Nephron (organoid): ENCODE results near the gene GTPBP4.

Experiments used
- H3K27ac Mint-ChIP-seq, 3 experiments: 2 replicates each; pipeline ENCODE4 v1.8.0; 2020; ENCODE audit warnings: mixed read lengths in 3 of 3, mild to moderate bottlenecking in 2 of 3, moderate library complexity in 1 of 3
- H3K27me3 Mint-ChIP-seq: 2 replicates; pipeline ENCODE4 v1.8.0; 2021; ENCODE audit warnings: low read depth, mild to moderate bottlenecking, moderate library complexity, mixed read lengths
- H3K36me3 Mint-ChIP-seq: 2 replicates; pipeline ENCODE4 v1.8.0; 2020; ENCODE audit warnings: low read depth, mixed read lengths
- H3K4me1 Mint-ChIP-seq: 2 replicates; pipeline ENCODE4 v1.8.0; 2020; ENCODE audit warnings: mixed read lengths
- H3K4me3 Mint-ChIP-seq, 3 experiments: 2 replicates each; pipeline ENCODE4 v1.8.0; 2020; ENCODE audit warnings: mild to moderate bottlenecking in 3 of 3, mixed read lengths in 3 of 3, moderate library complexity in 2 of 3
- H3K9me3 Mint-ChIP-seq: 2 replicates; pipeline ENCODE4 v1.8.0; 2020; ENCODE audit warnings: mixed read lengths
- TF ChIP-seq, protein P1 (sequence below), 3 experiments: fragments of 200-600 bp; sonication (generic); IDR thresholded peaks; one replicate each; pipeline ENCODE4 v1.5.0; 2021; ENCODE audit warnings: antibody characterized with exemption in 3 of 3; ENCODE audit not compliant: unreplicated experiment in 3 of 3

Gene GTPBP4

DNA sequence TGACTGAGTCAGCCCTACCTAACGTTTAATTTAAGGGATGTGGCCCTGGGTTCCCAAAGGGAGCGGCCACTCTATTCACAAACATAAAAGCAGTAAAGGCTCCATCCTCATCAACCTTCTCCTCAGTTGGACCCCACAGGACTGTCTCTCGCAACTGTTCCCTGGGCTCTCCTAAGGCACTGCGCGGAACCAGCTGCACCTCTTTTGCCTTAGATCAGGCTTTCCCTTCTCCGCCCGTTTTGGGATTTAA is 689 bp upstream of the GTPBP4 start:
- peaks cover 1% of the 10 kb centered on the region for H3K9me3 Mint-ChIP-seq
- no peaks in the 10 kb centered on the region for H3K27me3 Mint-ChIP-seq
- H3K4me3 Mint-ChIP-seq, result peak overlapping the region; percentile 97 to 100 (median 100)
- H3K27ac Mint-ChIP-seq, result peak overlapping the region; percentile 91 to 98 (median 98)
- peaks cover 31% of the 10 kb centered on the region for H3K4me1 Mint-ChIP-seq
- peaks cover 17% of the 10 kb centered on the region for H3K36me3 Mint-ChIP-seq
- TF ChIP-seq, protein P1, sequence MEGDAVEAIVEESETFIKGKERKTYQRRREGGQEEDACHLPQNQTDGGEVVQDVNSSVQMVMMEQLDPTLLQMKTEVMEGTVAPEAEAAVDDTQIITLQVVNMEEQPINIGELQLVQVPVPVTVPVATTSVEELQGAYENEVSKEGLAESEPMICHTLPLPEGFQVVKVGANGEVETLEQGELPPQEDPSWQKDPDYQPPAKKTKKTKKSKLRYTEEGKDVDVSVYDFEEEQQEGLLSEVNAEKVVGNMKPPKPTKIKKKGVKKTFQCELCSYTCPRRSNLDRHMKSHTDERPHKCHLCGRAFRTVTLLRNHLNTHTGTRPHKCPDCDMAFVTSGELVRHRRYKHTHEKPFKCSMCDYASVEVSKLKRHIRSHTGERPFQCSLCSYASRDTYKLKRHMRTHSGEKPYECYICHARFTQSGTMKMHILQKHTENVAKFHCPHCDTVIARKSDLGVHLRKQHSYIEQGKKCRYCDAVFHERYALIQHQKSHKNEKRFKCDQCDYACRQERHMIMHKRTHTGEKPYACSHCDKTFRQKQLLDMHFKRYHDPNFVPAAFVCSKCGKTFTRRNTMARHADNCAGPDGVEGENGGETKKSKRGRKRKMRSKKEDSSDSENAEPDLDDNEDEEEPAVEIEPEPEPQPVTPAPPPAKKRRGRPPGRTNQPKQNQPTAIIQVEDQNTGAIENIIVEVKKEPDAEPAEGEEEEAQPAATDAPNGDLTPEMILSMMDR (IDR thresholded peaks at IDR 0.05; ENCODE audit: unreplicated experiment in 3 of 3), result no peak

DNA sequence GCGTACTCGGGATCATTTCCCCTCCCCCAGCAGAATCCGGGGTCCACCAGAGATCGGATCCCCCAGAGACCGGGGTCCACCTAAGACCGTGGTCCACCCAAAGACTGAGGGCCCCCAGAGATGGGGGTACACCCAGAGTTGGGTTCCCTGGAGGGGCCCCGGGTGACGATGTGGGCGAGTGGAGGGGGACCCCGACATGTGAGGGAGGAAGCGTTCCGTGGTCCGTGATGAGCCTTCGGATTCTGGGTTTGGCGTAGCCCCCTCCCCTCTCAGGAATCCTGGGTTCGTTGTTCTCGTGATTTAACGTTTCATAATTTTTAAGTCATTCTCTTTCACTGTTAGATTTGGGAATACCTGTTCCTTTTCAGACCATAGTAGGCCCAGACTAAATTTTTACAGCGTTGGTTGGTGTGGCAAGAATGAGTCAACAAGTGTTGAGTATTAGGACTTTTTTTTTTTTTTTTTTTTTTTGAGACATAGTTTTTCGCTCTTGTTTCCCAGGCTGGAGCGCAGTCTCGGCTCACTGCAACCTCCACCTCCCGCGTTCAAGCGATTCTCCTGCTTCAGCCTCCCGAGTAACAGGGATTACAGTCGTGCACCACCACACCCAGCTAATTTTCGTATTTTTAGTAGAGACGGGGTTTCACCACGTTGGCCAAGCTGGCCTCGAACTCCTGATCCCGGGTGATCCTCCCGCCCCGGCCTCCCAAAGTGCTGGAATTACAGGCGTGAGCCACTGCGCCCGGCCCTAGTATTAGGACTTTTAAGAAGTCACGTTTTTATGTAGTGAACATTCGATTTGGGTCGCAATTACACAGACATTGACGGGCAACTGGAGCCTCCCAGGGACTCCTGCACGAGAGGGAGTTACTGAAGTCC is 672 bp downstream of the GTPBP4 start:
- Mint-ChIP-seq H3K4me3 (peak overlapping the region; percentile 97 to 100 (median 100)), H3K27me3 (no peaks in the 10 kb centered on the region), H3K27ac (peak overlapping the region in 2 of 3 experiments; percentile 74 to 98), H3K9me3 (no peaks in the 10 kb centered on the region), H3K36me3 (peaks cover 27% of the 10 kb centered on the region), H3K4me1 (peaks cover 31% of the 10 kb centered on the region)
- TF ChIP-seq, protein P1 (IDR thresholded peaks at IDR 0.05; ENCODE audit: unreplicated experiment in 3 of 3), result no peak

DNA sequence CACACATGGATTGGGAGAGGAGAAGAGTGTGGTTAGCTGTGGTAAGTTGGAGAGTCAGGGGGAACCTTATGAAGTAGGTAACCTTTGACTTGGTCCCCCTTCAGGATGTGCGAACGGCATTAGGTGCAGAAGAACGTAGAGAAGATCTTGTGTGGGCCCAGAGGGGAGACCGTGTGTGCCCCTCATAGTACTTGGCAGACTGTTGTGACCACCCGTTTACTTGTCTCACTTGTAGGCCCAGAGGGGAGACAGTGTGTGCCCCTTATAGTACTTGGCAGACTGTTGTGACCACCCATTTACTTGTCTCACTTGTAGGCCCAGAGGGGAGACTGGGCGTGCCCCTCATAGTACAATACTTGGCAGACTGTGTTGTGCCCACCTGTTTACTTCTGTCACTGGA is 2.6 kb downstream of the GTPBP4 start:
- TF ChIP-seq, protein P1 (IDR thresholded peaks at IDR 0.05; ENCODE audit: unreplicated experiment in 3 of 3), result no peak
- Mint-ChIP-seq H3K4me1 (peaks cover 31% of the 10 kb centered on the region), H3K27me3 (no peaks in the 10 kb centered on the region), H3K9me3 (no peaks in the 10 kb centered on the region), H3K4me3 (peak overlapping the region; percentile 54 to 75 (median 70)), H3K27ac (no peak overlapping the region), H3K36me3 (peaks cover 46% of the 10 kb centered on the region)

DNA sequence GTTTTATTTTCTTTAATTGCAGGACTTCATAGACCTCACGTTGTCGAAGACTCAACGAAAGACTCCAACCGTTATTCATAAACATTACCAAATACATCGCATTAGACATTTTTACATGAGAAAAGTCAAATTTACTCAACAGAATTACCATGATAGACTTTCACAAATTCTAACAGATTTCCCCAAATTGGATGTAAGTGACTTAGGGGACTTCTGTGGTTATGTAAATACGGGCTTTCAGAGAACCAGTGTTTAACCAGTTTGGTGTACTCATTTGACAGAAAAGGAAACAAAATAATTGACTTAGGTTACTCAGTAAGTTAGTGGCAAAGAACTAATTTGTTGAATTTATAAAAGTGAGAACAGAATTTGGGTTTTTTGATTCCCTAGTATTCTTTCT is 4.2 kb downstream of the GTPBP4 start:
- Mint-ChIP-seq H3K36me3 (peaks cover 60% of the 10 kb centered on the region), H3K4me1 (peaks cover 23% of the 10 kb centered on the region), H3K9me3 (no peaks in the 10 kb centered on the region), H3K27ac (no peak overlapping the region), H3K27me3 (no peaks in the 10 kb centered on the region), H3K4me3 (no peak overlapping the region)
- TF ChIP-seq, protein P1 (IDR thresholded peaks at IDR 0.05; ENCODE audit: unreplicated experiment in 3 of 3), result no peak

DNA sequence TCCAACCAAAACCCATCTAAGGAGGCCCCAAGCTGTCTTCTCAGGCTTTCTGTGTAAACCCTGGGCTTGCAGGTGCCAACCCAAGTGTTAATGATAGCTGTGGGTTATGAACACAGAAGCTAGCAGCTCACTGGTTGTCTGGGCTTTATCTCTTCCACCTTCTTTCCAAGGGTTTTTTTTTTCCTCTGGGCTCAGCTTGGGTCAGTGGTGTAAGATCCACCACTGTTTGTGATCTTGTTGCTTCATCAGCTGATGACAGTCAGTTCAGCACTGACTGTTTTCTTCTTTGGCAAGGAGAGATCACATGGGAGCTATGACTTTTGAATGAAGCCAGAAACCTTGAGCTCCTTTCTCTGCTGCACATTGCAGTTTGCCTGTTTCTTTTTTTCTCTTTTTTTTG is 4.6 kb downstream of the GTPBP4 start:
- H3K27me3 Mint-ChIP-seq, result no peaks in the 10 kb centered on the region
- peaks cover 21% of the 10 kb centered on the region for H3K4me1 Mint-ChIP-seq
- no peaks in the 10 kb centered on the region for H3K9me3 Mint-ChIP-seq
- peaks cover 64% of the 10 kb centered on the region for H3K36me3 Mint-ChIP-seq
- no peak overlapping the region for H3K4me3 Mint-ChIP-seq
- H3K27ac Mint-ChIP-seq, result no peak overlapping the region
- TF ChIP-seq, protein P1 (IDR thresholded peaks at IDR 0.05; ENCODE audit: unreplicated experiment in 3 of 3), result no peak
